PFSK-1 (cell line): ENCODE data around the gene C11orf58.

Experiments used
- FOXP2 ChIP-seq: optimal IDR thresholded peaks from 2 replicates; pipeline ENCODE3; 2011; ENCODE audit warnings: borderline replicate concordance, control low read depth, inconsistent platforms; ENCODE audit not compliant: insufficient read depth; ENCODE audit errors: extremely low read length, extremely low read depth
- POLR2AphosphoS5 ChIP-seq: IDR thresholded peaks from 2 replicates; pipeline ENCODE4 v1.6.1; 2012; ENCODE audit warnings: low read depth, mild to moderate bottlenecking, control low read depth, low read length, moderate library complexity
- REST ChIP-seq, 2 experiments: IDR thresholded peaks; 2 replicates each; pipeline versions ENCODE4 v1.6.1 to v1.8.0; 2011 to 2012; ENCODE audit warnings: low read depth in 2 of 2, low read length in 2 of 2, control low read depth in 1 of 2, inconsistent platforms in 1 of 2, mild to moderate bottlenecking in 1 of 2, moderate library complexity in 1 of 2; ENCODE audit not compliant: insufficient read depth in 1 of 2
- SIN3A ChIP-seq: IDR thresholded peaks from 2 replicates; pipeline ENCODE4 v1.6.1; 2012; ENCODE audit warnings: mild to moderate bottlenecking, low read length, moderate library complexity, borderline replicate concordance; ENCODE audit not compliant: insufficient read depth
- TAF1 ChIP-seq: IDR thresholded peaks from 2 replicates; pipeline ENCODE4 v1.6.1; 2012; ENCODE audit warnings: low read length, control low read depth, borderline replicate concordance; ENCODE audit not compliant: insufficient read depth

Gene C11orf58

GRCh38 chr11:16774936-16775613, 36.6 kb downstream of the C11orf58 start:
- TF ChIP-seq SIN3A (no peak), FOXP2 (no peak), REST (IDR thresholded peaks at IDR 0.05; ENCODE audit: insufficient read depth in 1 of 2, low read depth in 2 of 2, low read length in 2 of 2) (no peak), POLR2AphosphoS5 (no peak), TAF1 (no peak)

- no peak for TF ChIP-seq TAF1
- no peak for TF ChIP-seq FOXP2
- no peak for TF ChIP-seq POLR2AphosphoS5
- no peak for TF ChIP-seq REST (IDR thresholded peaks at IDR 0.05; ENCODE audit: insufficient read depth in 1 of 2, low read depth in 2 of 2, low read length in 2 of 2)
Observed at GRCh38 chr11:16775614-16776283, 37.3 kb downstream of the C11orf58 start.

- no peak for TF ChIP-seq SIN3A
- TF ChIP-seq TAF1, result no peak
- no peak for TF ChIP-seq REST (IDR thresholded peaks at IDR 0.05; ENCODE audit: insufficient read depth in 1 of 2, low read depth in 2 of 2, low read length in 2 of 2)
- TF ChIP-seq FOXP2, result no peak
- TF ChIP-seq POLR2AphosphoS5, result no peak
Observed at GRCh38 chr11:16776711-16777612, 38.5 kb downstream of the C11orf58 start.

- TF ChIP-seq SIN3A (no peak), FOXP2 (no peak), REST (IDR thresholded peaks at IDR 0.05; ENCODE audit: insufficient read depth in 1 of 2, low read depth in 2 of 2, low read length in 2 of 2) (no peak), TAF1 (no peak), POLR2AphosphoS5 (no peak)
Observed at GRCh38 chr11:16777613-16777975, 39.1 kb downstream of the C11orf58 start.
